Adrenal gland (tissue), 12 donors: Measurements from ENCODE around the gene ME2. TPM values are rescaled to one million over a fixed set of nuclear protein-coding genes. Genes with fewer than 3 reads are reported as not detected.

Experiments
- polyA plus RNA-seq, 3 donors: library from polyadenylated mRNA; stranded (reverse); fragments of 200-250 nt in 2 of 3; fragments of 350-450 nt in 1 of 3; fragmentation: Illumina TruSeq in 1 of 3; extraction: RNeasy Lipid Tissue Mini Kit (QIAGEN cat#74804) in 1 of 3; gene quantifications; one replicate each; pipeline ENCODE4 v1.2.3, GENCODE V29; 2013 to 2014
- small RNA-seq, 2 donors: library from RNA; depleted of rRNA; stranded (forward); fragments of <200 nt; gene quantifications; one replicate each; pipeline ENCODE3, GENCODE V24; 2016
- total RNA-seq, 9 donors: library from RNA; depleted of rRNA in 4 of 9; stranded (reverse); fragments of >200 nt in 4 of 9; fragments of 120-200 nt in 1 of 9; fragmentation: NEBNext Ultra II Directional in 1 of 9; extraction: Animal tissue kit (Norgen Biotek cat#: 25700) in 1 of 9; gene quantifications; one replicate each; pipeline versions ENCODE4 v1.1.0 to v1.2.4, GENCODE V29; 2013 to 2023
- donor health status: healthy with polysubstance abuse.
- donor health status: Bipolar disorder and iron deficiency.
- donor health status: DM: yes; HTN: yes; CAD: no.
- donor health status: DM: no; HTN: no; CAD: no.
- donor health status: DM: no; HTN: no; CAD: no.
- donor health status: DM: yes; HTN: yes; CAD: no.

Gene ME2
- total and polyA plus RNA-seq, 12 donors = 17.9 to 133 (median 60.4) TPM

Small RNA genes lying within 50 kb of the gene (small RNA-seq; reads per million reads assigned to genes)
- 0 reads per million in 2 donors for gene RF00019

Other genes starting within 250 kb of the ME2 start
- gene MRO, start 59.1 kb upstream of the ME2 start, total RNA-seq = 1 to 10 TPM; 1.1 to 9.4 (median 3.8) TPM
- 1 to 10 TPM in 2 of 3 donors, under 1 TPM in 1; 0.67 to 5.0 (median 2.3) TPM for gene MRO, start 59.1 kb upstream of the ME2 start, polyA plus RNA-seq
- gene ELAC1, start 88.9 kb downstream of the ME2 start, total RNA-seq = 10 to 100 TPM in 8 of 9 donors, 1 to 10 TPM in 1; 9.7 to 15.8 (median 12.1) TPM
- 10 to 100 TPM in 1 of 3 donors, 1 to 10 TPM in 2; 6.5 to 20.0 (median 8.9) TPM for gene ELAC1, start 88.9 kb downstream of the ME2 start, polyA plus RNA-seq
- gene SMAD4, start 151.1 kb downstream of the ME2 start, total RNA-seq = 100 to 1,000 TPM in 4 of 9 donors, 10 to 100 TPM in 5; 72.8 to 151 (median 91.6) TPM
- 10 to 100 TPM in 2 of 3 donors, 1 to 10 TPM in 1; 9.0 to 82.2 (median 11.2) TPM for gene SMAD4, start 151.1 kb downstream of the ME2 start, polyA plus RNA-seq